ENCODE data around the gene CD151. TPM values are rescaled to one million over a fixed set of nuclear protein-coding genes. Genes with fewer than 3 reads are reported as not detected.

The CD151 gene
- total RNA-seq, 1 experiment from 2014 or later = 115 TPM

GRCh38 chr11:786235-787083 lies 46.3 kb upstream of the CD151 start:
- CTCF ChIA-PET = interaction anchor here (0.5 to 1.0 kb wide), 2 partner anchors 10 to 161 kb away, joined by 3 to 5 read pairs; no protein-coding TSS in a partner anchor
- Mint-ChIP-seq H3K36me3 (peaks cover 3% of the 10 kb centered on the region), H3K27ac (peak overlapping the region; percentile 49; the same call in 1 of the 2 replicates), H3K4me3 (no peak overlapping the region), H3K27me3 (ENCODE audit: low read depth) (no peaks in the 10 kb centered on the region), H3K4me1 (peaks cover 28% of the 10 kb centered on the region), H3K9me3 (no peaks in the 10 kb centered on the region)
- POLR2A ChIA-PET = no interaction called here
- ATAC-seq = no peak
- TF ChIP-seq, protein P1, sequence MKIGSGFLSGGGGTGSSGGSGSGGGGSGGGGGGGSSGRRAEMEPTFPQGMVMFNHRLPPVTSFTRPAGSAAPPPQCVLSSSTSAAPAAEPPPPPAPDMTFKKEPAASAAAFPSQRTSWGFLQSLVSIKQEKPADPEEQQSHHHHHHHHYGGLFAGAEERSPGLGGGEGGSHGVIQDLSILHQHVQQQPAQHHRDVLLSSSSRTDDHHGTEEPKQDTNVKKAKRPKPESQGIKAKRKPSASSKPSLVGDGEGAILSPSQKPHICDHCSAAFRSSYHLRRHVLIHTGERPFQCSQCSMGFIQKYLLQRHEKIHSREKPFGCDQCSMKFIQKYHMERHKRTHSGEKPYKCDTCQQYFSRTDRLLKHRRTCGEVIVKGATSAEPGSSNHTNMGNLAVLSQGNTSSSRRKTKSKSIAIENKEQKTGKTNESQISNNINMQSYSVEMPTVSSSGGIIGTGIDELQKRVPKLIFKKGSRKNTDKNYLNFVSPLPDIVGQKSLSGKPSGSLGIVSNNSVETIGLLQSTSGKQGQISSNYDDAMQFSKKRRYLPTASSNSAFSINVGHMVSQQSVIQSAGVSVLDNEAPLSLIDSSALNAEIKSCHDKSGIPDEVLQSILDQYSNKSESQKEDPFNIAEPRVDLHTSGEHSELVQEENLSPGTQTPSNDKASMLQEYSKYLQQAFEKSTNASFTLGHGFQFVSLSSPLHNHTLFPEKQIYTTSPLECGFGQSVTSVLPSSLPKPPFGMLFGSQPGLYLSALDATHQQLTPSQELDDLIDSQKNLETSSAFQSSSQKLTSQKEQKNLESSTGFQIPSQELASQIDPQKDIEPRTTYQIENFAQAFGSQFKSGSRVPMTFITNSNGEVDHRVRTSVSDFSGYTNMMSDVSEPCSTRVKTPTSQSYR (CRISPR knock-in tag; IDR thresholded peaks at IDR 0.05) = no peak
- no peak for TF ChIP-seq HMGA2 (CRISPR knock-in tag; IDR thresholded peaks at IDR 0.05)
- TF ChIP-seq TP53 (CRISPR knock-in tag; IDR thresholded peaks at IDR 0.05) = no peak
- no peak for TF ChIP-seq AR (CRISPR knock-in tag; IDR thresholded peaks at IDR 0.05)
- TF ChIP-seq NR1H2 (CRISPR knock-in tag; IDR thresholded peaks at IDR 0.05) = no peak
- no peak for TF ChIP-seq NR3C1 (CRISPR knock-in tag; conservative IDR thresholded peaks at IDR 0.05; ENCODE audit: low read depth)
- no peak for TF ChIP-seq TCF7 (CRISPR knock-in tag; IDR thresholded peaks at IDR 0.05; ENCODE audit: low read depth)
- TF ChIP-seq ELF4 (CRISPR knock-in tag; IDR thresholded peaks at IDR 0.05; ENCODE audit: low read depth) = no peak
- DNase-seq (ENCODE audit: low spot score) = no peak

- H3K27me3 Mint-ChIP-seq (ENCODE audit: low read depth) = no peaks in the 10 kb centered on the region
- peaks cover 3% of the 10 kb centered on the region for H3K36me3 Mint-ChIP-seq
- no peak for ATAC-seq
- no peak overlapping the region for H3K27ac Mint-ChIP-seq
- no peak overlapping the region for H3K4me3 Mint-ChIP-seq
- H3K4me1 Mint-ChIP-seq = peaks cover 23% of the 10 kb centered on the region
- DNase-seq (ENCODE audit: low spot score) = no peak
- ChIA-PET CTCF (interaction anchor here (1.0 kb wide), 1 partner anchor 10 kb away, joined by 3 read pairs; no protein-coding TSS in a partner anchor), POLR2A (no interaction called here)
- H3K9me3 Mint-ChIP-seq = no peaks in the 10 kb centered on the region
- TF ChIP-seq CREB1 (CRISPR knock-in tag; IDR thresholded peaks at IDR 0.05) = no peak
Measured at GRCh38 chr11:787084-787675, 45.6 kb upstream of the CD151 start.

DNA sequence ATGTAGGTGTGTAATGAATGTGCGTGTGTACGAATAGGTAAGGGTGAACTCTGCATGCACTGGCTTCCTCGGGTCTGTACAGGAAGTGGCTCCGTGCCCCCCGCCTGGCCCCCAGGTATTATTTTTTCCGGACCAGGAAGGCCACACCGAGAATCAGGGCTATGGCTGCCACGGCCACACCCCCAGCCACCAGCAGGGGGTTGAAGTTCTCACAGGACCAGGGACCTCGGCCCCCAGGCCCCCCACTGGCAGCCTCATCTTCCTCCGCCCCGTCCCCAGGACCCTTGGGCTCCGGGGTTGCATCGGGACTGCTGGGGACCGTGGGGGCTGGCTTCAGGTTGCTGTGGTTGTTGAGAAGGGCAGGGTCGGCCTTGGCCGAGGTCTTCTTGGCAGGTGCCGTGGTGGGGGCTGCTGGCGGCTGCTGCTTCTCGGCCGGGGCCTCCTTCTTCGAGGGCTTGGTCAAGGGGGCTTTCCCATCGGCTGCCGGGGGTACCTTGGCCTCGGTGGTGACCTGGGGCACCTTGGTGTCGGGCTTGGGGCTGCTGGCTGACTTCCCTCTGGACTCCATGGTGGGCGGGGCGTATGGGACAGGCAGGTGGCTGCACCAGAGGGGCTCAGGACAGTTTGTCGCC lies 44.6 kb upstream of the CD151 start:
- peaks cover 3% of the 10 kb centered on the region for H3K36me3 Mint-ChIP-seq
- H3K4me3 Mint-ChIP-seq = no peak overlapping the region
- CTCF ChIA-PET = no interaction called here
- H3K4me1 Mint-ChIP-seq = peaks cover 18% of the 10 kb centered on the region
- H3K27me3 Mint-ChIP-seq (ENCODE audit: low read depth) = no peaks in the 10 kb centered on the region
- POLR2A ChIA-PET = no interaction called here
- DNase-seq (ENCODE audit: low spot score) (no peak), ATAC-seq (no peak)
- no peaks in the 10 kb centered on the region for H3K9me3 Mint-ChIP-seq
- no peak overlapping the region for H3K27ac Mint-ChIP-seq
- TF ChIP-seq, protein P2, sequence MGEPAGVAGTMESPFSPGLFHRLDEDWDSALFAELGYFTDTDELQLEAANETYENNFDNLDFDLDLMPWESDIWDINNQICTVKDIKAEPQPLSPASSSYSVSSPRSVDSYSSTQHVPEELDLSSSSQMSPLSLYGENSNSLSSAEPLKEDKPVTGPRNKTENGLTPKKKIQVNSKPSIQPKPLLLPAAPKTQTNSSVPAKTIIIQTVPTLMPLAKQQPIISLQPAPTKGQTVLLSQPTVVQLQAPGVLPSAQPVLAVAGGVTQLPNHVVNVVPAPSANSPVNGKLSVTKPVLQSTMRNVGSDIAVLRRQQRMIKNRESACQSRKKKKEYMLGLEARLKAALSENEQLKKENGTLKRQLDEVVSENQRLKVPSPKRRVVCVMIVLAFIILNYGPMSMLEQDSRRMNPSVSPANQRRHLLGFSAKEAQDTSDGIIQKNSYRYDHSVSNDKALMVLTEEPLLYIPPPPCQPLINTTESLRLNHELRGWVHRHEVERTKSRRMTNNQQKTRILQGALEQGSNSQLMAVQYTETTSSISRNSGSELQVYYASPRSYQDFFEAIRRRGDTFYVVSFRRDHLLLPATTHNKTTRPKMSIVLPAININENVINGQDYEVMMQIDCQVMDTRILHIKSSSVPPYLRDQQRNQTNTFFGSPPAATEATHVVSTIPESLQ (CRISPR knock-in tag; IDR thresholded peaks at IDR 0.05) = no peak
- TF ChIP-seq ATF3 (CRISPR knock-in tag; conservative IDR thresholded peaks at IDR 0.05) = no peak
- no peak for TF ChIP-seq ZNF219 (CRISPR knock-in tag; IDR thresholded peaks at IDR 0.05; ENCODE audit: borderline replicate concordance)
- TF ChIP-seq GTF2I (CRISPR knock-in tag; conservative IDR thresholded peaks at IDR 0.05) = no peak
- TF ChIP-seq, protein P3, sequence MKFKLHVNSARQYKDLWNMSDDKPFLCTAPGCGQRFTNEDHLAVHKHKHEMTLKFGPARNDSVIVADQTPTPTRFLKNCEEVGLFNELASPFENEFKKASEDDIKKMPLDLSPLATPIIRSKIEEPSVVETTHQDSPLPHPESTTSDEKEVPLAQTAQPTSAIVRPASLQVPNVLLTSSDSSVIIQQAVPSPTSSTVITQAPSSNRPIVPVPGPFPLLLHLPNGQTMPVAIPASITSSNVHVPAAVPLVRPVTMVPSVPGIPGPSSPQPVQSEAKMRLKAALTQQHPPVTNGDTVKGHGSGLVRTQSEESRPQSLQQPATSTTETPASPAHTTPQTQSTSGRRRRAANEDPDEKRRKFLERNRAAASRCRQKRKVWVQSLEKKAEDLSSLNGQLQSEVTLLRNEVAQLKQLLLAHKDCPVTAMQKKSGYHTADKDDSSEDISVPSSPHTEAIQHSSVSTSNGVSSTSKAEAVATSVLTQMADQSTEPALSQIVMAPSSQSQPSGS (CRISPR knock-in tag; IDR thresholded peaks at IDR 0.05; ENCODE audit: borderline replicate concordance, low read depth) = no peak
- no peak for TF ChIP-seq GRHL2 (CRISPR knock-in tag; IDR thresholded peaks at IDR 0.05; ENCODE audit: insufficient replicate concordance, severe bottlenecking)
- no peak for TF ChIP-seq ZNF121 (CRISPR knock-in tag; IDR thresholded peaks at IDR 0.05)
- no peak for TF ChIP-seq JUN (CRISPR knock-in tag; IDR thresholded peaks at IDR 0.05)
- TF ChIP-seq SP1 (CRISPR knock-in tag; conservative IDR thresholded peaks at IDR 0.05) = no peak
- TF ChIP-seq, protein P4, sequence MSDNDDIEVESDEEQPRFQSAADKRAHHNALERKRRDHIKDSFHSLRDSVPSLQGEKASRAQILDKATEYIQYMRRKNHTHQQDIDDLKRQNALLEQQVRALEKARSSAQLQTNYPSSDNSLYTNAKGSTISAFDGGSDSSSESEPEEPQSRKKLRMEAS (CRISPR knock-in tag; IDR thresholded peaks at IDR 0.05) = no peak
- TF ChIP-seq ATF1 (CRISPR knock-in tag; IDR thresholded peaks at IDR 0.05) = no peak
- no peak for TF ChIP-seq MXD4 (CRISPR knock-in tag; IDR thresholded peaks at IDR 0.05; ENCODE audit: borderline replicate concordance)

Data from WTC11 (cell line).